WI38 (cell line): ENCODE data around the gene UQCRC1.

ENCODE experiments used
- H3K4me3 ChIP-seq: 2 replicates; pipeline ENCODE4 v1.5.1; 2011; ENCODE audit warnings: low read depth, mild to moderate bottlenecking, control low read depth, low read length
- TF ChIP-seq, protein P1 (sequence below): IDR thresholded peaks from 2 replicates; pipeline ENCODE4 v1.5.1; 2012; ENCODE audit warnings: low read depth, mild to moderate bottlenecking, control low read depth, low read length

The UQCRC1 gene

DNA sequence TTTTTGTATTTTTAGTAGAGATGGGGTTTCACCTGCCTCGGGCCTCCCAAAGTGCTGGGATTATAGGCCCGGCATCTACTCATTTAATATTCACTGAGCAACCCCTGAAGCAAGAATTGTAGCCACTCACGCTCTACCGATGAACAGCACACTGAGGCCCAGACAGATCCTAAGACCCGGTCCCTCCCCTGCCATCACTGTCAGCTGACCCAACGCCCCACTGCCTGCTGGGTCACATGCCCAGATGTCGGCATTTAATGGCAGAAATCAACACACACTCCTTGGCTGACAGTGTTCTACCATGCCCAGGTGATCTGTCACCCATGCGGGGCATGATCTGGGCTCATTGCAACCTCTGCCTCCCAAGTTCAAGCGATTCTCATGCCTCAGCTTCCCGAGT lies 15.3 kb upstream of the UQCRC1 start:
- TF ChIP-seq, protein P1, sequence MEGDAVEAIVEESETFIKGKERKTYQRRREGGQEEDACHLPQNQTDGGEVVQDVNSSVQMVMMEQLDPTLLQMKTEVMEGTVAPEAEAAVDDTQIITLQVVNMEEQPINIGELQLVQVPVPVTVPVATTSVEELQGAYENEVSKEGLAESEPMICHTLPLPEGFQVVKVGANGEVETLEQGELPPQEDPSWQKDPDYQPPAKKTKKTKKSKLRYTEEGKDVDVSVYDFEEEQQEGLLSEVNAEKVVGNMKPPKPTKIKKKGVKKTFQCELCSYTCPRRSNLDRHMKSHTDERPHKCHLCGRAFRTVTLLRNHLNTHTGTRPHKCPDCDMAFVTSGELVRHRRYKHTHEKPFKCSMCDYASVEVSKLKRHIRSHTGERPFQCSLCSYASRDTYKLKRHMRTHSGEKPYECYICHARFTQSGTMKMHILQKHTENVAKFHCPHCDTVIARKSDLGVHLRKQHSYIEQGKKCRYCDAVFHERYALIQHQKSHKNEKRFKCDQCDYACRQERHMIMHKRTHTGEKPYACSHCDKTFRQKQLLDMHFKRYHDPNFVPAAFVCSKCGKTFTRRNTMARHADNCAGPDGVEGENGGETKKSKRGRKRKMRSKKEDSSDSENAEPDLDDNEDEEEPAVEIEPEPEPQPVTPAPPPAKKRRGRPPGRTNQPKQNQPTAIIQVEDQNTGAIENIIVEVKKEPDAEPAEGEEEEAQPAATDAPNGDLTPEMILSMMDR, result no peak
- H3K4me3 ChIP-seq, result no peak overlapping the region

DNA sequence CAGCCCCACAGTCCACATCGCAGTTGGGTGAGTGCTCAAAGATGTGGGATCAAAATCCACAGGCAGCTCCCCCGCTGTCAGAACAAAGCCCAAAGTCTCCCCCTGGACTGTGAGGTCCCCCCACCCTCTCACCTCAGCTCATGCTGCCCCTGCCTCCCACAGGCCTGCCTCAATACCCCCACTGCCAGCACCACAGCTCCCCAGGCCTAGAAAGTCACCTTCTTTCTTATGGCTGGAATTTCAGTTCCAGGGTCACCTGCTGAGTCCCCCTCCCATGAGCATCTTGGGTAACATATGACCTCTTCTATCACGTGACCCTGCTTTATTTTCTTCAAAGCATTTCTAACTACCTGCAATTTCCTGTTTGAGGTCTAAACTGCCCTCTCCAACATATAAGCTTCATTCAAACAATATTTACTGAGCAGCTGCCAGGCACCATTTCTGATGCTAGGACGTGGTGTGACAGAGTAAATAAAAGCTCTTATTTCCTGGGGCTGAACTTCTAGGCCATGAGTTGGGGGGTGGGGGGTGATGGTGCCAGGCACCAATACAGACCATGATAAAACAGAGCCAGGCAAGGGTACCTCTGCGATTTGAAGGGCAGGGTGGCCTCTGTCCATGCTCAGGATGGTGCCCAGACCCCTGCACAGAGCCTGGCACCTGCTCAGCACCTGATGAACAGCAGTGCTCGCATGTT lies 14.6 kb upstream of the UQCRC1 start:
- TF ChIP-seq, protein P1, result no peak
- no peak overlapping the region for H3K4me3 ChIP-seq

DNA sequence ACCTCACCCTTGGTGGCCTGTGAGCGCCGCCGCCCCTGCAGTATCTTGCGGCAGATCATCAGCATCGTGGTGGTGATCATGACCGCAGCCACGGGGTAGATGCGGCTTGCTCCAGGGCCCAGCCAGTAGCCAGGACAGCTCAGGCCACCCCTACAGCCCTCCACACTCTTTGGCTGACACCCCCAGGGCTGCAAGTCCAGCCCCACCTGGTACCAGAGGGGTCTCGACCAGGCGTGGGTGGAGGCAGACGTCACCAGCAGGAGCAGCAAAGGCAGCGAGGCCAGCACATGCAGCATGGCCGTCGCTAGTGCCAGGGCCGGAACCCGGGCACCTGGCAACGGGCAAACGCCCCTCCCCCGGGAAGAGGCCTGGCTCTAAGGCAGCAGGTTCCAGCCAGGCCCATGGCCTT lies 12.0 kb upstream of the UQCRC1 start, which contains the start of gene TMEM89:
TMEM89 (minus strand) TSS at position 309 of the 409 bp plus-strand sequence; CDS start at position 296, 13 bp downstream.
- TF ChIP-seq, protein P1, result no peak

DNA sequence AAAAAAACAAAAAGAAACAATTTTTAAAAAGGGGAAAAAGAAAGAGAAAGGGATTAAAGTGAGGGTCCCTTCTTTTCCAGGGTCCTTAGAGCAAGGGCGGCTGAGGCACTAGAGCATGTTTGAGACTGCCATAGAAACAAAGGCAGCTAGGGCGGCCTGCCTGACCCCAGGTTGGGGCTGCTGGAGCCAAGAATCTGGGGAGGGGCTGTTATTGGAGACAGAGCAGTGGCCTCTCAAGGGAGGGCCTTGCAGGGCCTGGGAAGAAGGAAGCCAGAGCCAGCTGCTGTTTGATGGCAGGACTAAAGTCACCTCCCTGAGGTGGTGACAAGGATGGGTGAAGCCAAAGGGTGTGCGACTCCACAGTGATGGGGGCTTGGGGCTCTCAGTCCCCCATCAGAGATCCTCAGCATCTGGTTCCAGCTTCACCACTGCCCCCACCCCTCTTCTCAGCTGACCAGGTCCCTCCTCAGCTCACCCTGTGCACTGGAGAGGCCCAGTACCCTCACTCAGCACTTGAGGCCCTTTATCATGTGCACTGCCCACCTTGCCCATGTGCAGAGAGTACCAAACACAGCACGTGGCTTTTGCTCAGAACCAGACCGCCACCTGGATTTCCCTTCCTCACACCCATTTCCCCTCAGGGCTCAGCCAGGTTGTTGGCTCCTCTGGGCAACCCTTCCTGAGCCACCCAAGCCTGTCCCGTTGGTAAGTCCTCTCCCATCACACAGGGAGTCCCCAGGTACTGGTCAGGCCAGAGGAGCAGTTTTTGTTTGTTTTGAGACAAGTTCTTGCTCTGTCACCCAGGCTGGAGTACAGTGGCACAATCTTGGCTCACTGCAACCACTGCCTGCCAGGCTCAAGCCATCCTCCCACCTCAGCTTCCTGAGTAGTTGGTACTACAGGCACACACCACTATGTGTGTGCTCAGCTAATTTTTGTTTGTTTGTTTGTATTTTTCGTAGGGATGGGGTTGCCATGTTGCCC lies 10.4 kb upstream of the UQCRC1 start:
- TF ChIP-seq, protein P1, result no peak
- H3K4me3 ChIP-seq, result no peak overlapping the region

More for the DNA sequence above, 12.0 kb upstream of the UQCRC1 start, which contains the start of gene TMEM89:
- no peak within 1 kb of the TSS for H3K4me3 ChIP-seq

DNA sequence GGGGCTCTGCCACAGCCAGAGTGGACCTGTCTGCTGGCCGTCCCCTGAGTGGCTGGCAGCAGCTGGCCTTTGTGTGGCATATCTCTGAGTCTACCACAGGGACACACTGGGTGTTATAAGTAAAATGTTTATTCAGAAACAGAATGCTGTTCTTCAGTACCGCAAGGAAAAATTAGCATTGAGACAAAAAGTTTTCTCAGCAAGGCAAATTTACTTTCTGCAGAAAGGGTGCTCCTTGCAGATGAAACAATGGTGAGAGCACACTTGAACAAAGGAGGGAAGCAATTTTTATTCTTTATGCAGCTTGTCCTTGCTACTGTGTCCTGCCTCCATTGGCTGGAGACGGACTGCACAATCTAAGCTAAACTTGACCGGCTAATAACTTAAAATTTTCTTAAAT lies 8.1 kb upstream of the UQCRC1 start:
- H3K4me3 ChIP-seq, result no peak overlapping the region
- TF ChIP-seq, protein P1, result no peak

DNA sequence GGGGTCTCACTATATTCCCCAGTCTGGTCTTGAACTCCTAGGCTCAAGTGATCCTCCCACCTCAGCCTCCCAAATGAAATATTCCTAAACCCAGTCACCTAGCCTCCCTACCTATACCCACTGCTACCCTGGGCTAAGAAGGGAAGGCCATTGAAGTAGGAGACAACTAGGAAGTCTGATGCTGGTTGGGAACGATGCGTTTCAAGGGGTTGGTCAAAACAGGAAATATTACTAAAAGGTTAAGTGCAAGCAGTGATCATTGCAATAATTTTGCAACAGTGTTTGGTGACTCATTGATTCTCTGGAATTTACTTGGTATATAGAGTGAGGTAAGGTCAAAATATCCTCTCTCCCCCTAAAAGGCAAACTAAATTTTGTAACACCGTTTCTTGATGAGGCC lies 4.6 kb upstream of the UQCRC1 start:
- TF ChIP-seq, protein P1, result no peak
- H3K4me3 ChIP-seq, result no peak overlapping the region

DNA sequence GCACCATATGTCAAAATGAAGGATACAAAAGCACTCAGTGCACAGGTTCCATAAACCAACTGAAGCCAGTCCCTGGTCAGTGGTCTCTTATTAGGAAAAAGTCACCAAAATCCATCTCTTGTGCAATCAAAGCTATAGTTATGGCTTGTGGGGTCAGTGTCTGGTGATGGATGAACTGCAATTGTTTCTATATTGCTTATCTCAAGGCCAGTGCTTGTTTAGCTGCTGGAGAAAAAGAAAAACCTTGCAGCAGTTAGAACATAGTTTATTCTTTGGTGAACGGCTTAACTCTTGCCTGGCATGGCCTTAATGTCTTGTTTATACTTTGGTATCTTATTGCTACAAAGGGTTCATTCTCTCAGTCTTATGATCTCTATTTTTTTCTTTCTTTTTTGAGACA lies 2.9 kb upstream of the UQCRC1 start:
- TF ChIP-seq, protein P1, result no peak
- no peak overlapping the region for H3K4me3 ChIP-seq
